ENCODE measurements around the gene ANKRD13D.

DNA sequence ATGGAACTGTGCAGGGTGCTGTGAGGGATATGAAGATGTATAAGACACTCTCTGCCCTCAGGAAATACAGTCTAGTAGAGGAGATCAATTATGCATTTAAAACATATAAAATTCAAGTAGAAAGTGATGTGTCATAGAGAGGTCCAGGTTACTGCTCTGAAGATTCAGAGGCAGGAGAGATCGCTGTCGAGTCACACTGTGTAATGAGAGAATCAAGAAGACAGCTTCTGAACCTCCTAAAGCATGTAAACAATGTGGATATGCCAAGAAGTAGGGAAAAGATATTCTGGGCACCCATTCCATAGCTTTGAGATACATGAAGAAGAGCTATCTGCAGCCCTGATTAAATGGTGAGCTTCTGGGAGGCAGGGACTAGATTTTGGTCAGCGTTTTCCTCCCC is 30.9 kb downstream of the ANKRD13D start:
- TF ChIP-seq, protein P1, sequence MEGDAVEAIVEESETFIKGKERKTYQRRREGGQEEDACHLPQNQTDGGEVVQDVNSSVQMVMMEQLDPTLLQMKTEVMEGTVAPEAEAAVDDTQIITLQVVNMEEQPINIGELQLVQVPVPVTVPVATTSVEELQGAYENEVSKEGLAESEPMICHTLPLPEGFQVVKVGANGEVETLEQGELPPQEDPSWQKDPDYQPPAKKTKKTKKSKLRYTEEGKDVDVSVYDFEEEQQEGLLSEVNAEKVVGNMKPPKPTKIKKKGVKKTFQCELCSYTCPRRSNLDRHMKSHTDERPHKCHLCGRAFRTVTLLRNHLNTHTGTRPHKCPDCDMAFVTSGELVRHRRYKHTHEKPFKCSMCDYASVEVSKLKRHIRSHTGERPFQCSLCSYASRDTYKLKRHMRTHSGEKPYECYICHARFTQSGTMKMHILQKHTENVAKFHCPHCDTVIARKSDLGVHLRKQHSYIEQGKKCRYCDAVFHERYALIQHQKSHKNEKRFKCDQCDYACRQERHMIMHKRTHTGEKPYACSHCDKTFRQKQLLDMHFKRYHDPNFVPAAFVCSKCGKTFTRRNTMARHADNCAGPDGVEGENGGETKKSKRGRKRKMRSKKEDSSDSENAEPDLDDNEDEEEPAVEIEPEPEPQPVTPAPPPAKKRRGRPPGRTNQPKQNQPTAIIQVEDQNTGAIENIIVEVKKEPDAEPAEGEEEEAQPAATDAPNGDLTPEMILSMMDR (IDR thresholded peaks at IDR 0.05) = no peak
- no peak for TF ChIP-seq POLR2A (IDR thresholded peaks at IDR 0.05)

Measured in heart left ventricle (tissue), 13 donors.